Ovary (tissue), 3 donors: ENCODE data around the gene LIPM.

Experiments used
- EP300 ChIP-seq: sonication (generic); formaldehyde crosslinking; IDR thresholded peaks from one replicate; pipeline ENCODE4 v1.6.1; 2017; ENCODE audit warnings: antibody characterized with exemption
- TF ChIP-seq, protein P1 (sequence below), 3 donors: fragments of 450-650 bp in 2 of 3; fragments of 200-600 bp in 1 of 3; IDR thresholded peaks; one replicate each; pipeline versions ENCODE4 v1.5.1 to v1.8.0; 2016 to 2022; ENCODE audit warnings: antibody characterized with exemption in 3 of 3, mild to moderate bottlenecking in 1 of 3
- donor health status: DM: no; HTN: no; CAD: no.

DNA sequence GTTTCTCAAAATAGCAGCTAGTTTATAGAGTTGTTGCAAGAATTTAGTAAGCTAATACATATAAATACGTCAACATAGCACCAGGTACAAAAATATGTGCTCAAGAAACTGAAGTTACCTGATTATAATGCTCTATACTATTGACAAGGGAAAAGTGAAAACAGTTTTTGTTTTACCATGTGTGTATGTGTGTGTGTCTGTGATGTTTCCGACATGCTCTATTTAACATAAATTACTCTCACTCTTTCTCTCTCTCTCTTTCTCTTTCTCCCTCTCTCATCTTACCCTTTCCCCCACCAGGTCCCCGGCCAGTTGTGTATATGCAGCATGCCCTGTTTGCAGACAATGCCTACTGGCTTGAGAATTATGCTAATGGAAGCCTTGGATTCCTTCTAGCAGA, 38.4 kb upstream of the LIPM start:
- TF ChIP-seq, protein P1, sequence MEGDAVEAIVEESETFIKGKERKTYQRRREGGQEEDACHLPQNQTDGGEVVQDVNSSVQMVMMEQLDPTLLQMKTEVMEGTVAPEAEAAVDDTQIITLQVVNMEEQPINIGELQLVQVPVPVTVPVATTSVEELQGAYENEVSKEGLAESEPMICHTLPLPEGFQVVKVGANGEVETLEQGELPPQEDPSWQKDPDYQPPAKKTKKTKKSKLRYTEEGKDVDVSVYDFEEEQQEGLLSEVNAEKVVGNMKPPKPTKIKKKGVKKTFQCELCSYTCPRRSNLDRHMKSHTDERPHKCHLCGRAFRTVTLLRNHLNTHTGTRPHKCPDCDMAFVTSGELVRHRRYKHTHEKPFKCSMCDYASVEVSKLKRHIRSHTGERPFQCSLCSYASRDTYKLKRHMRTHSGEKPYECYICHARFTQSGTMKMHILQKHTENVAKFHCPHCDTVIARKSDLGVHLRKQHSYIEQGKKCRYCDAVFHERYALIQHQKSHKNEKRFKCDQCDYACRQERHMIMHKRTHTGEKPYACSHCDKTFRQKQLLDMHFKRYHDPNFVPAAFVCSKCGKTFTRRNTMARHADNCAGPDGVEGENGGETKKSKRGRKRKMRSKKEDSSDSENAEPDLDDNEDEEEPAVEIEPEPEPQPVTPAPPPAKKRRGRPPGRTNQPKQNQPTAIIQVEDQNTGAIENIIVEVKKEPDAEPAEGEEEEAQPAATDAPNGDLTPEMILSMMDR (IDR thresholded peaks at IDR 0.05), result no peak
- no peak for TF ChIP-seq EP300
